H1 (cell line): ENCODE measurements around the gene USP10. TPM values are rescaled to one million over a fixed set of nuclear protein-coding genes. Genes with fewer than 3 reads are reported as not detected.

Source experiments
- ASH2L ChIP-seq: fragments of 200-600, 300-600 bp; sonication (generic); IDR thresholded peaks from one replicate; pipeline ENCODE4 v1.7.1; 2017; ENCODE audit warnings: low read length
- CREB1 ChIP-seq: IDR thresholded peaks from 2 replicates; pipeline ENCODE4 v1.6.1; 2012; ENCODE audit warnings: inconsistent platforms
- KDM4A ChIP-seq: IDR thresholded peaks from one replicate; pipeline ENCODE4 v1.7.1; 2012; ENCODE audit warnings: low read depth, mild to moderate bottlenecking, moderate library complexity, low read length, inconsistent platforms; ENCODE audit not compliant: severe bottlenecking
- NRF1 ChIP-seq: IDR thresholded peaks from 2 replicates; pipeline ENCODE4 v1.6.1; 2011; ENCODE audit warnings: mild to moderate bottlenecking, low read depth, low read length, improper control_type of control experiment
- SIX5 ChIP-seq: IDR thresholded peaks from 2 replicates; pipeline ENCODE4 v1.6.1; 2011; ENCODE audit warnings: mild to moderate bottlenecking, low read depth, low read length
- YY1 ChIP-seq: IDR thresholded peaks from 2 replicates; pipeline ENCODE4 v1.6.1; 2011; ENCODE audit warnings: low read depth, mild to moderate bottlenecking, low read length
- polyA plus RNA-seq, 7 experiments: library from polyadenylated mRNA; depleted of rRNA in 3 of 7; stranded (reverse) in 5 of 7; unstranded in 2 of 7; fragments of >200 nt in 5 of 7; fragments of 200-250 nt in 2 of 7; gene quantifications; 1 replicate in 5 of 7; 2 replicates in 1 of 7; 4 replicates in 1 of 7; pipeline versions ENCODE4 v1.2.1 to v1.2.3, GENCODE V29; 2011 to 2013; ENCODE audit warnings: missing spikeins in 2 of 7, mixed read lengths in 2 of 7
- total RNA-seq: library from RNA; stranded (reverse); fragmentation: NEBNext Ultra II Directional; extraction: Animal tissue kit (Norgen Biotek cat#: 25700); gene quantifications from 2 replicates; pipeline ENCODE4 v1.2.1, GENCODE V29; 2021

USP10 gene
- total and polyA plus RNA-seq, 2 of the 8 experiments (the other 6 are each of a cell fraction or from before 2014, with no cell fraction given), result 171 to 195 TPM

GRCh38 chr16:84715424-84715823, 15.6 kb downstream of the USP10 start (continued):
- TF ChIP-seq NRF1, result no peak
- no peak for TF ChIP-seq ASH2L
- no peak for TF ChIP-seq YY1
- TF ChIP-seq KDM4A, result no peak
- TF ChIP-seq SIX5, result no peak
- TF ChIP-seq CREB1, result no peak
